Tibial nerve (tissue), 4 donors: Measurements from ENCODE around the gene PNKD.

Experiments
- CTCF ChIP-seq, 5 experiments: fragments of 200-600 bp in 3 of 5; fragments of 450-650 bp in 2 of 5; sonication (generic) in 3 of 5; IDR thresholded peaks; one replicate each; pipeline ENCODE4 v1.5.1; 2016 to 2019; ENCODE audit warnings: antibody characterized with exemption in 5 of 5, mild to moderate bottlenecking in 3 of 5, moderate library complexity in 2 of 5
- EP300 ChIP-seq, 2 donors: sonication (generic); formaldehyde crosslinking; IDR thresholded peaks; one replicate each; pipeline ENCODE4 v1.6.1; 2017; ENCODE audit warnings: antibody characterized with exemption in 2 of 2, mild to moderate bottlenecking in 1 of 2
- POLR2A ChIP-seq, 2 donors: fragments of 450-650 bp; IDR thresholded peaks; one replicate each; pipeline ENCODE4 v1.6.1; 2017; ENCODE audit warnings: antibody characterized with exemption in 2 of 2, mild to moderate bottlenecking in 2 of 2, moderate library complexity in 2 of 2

- no peak for TF ChIP-seq POLR2A (IDR thresholded peaks at IDR 0.05)
- no peak for TF ChIP-seq CTCF (IDR thresholded peaks at IDR 0.05)
- TF ChIP-seq EP300 (IDR thresholded peaks at IDR 0.05), result no peak
Observed at GRCh38 chr2:218226903-218227302, 43.4 kb upstream of the PNKD start.
